GM21529 (cell line): ENCODE results near the gene SHISA9.

Experiments used
- ATAC-seq: cut with Tn5 transposase; IDR thresholded peaks from one replicate; pipeline ENCODE4 v1.9.1; 2021; ENCODE audit not compliant: unreplicated experiment

Gene SHISA9

GRCh38 chr16:13157082-13157481 is 255.7 kb downstream of the SHISA9 start:
- no peak for ATAC-seq

- ATAC-seq: no peak
Measured at GRCh38 chr16:13158427-13158826, 257.0 kb downstream of the SHISA9 start.

GRCh38 chr16:13165024-13165423 is 263.6 kb downstream of the SHISA9 start:
- no peak for ATAC-seq

GRCh38 chr16:13168091-13168572 is 266.7 kb downstream of the SHISA9 start:
- ATAC-seq: no peak

GRCh38 chr16:13171313-13171712 is 269.9 kb downstream of the SHISA9 start:
- ATAC-seq: no peak

GRCh38 chr16:13176711-13177110 is 275.3 kb downstream of the SHISA9 start:
- ATAC-seq: no peak

- ATAC-seq: no peak
Measured at GRCh38 chr16:13178318-13178717, 276.9 kb downstream of the SHISA9 start.

- ATAC-seq: no peak
Measured at GRCh38 chr16:13181432-13181831, 280.0 kb downstream of the SHISA9 start.

GRCh38 chr16:13186813-13187212 is 285.4 kb downstream of the SHISA9 start:
- no peak for ATAC-seq

GRCh38 chr16:13189250-13189649 is 287.9 kb downstream of the SHISA9 start:
- no peak for ATAC-seq

- no peak for ATAC-seq
Measured at GRCh38 chr16:13193721-13194120, 292.3 kb downstream of the SHISA9 start.

- no peak for ATAC-seq
Measured at GRCh38 chr16:13194766-13195165, 293.4 kb downstream of the SHISA9 start.

- no peak for ATAC-seq
Measured at GRCh38 chr16:13203725-13204124, 302.3 kb downstream of the SHISA9 start.

GRCh38 chr16:13205352-13205751 is 304.0 kb downstream of the SHISA9 start:
- no peak for ATAC-seq

GRCh38 chr16:13206606-13207005 is 305.2 kb downstream of the SHISA9 start:
- no peak for ATAC-seq

- no peak for ATAC-seq
Measured at GRCh38 chr16:13207151-13207550, 305.8 kb downstream of the SHISA9 start.

- no peak for ATAC-seq
Measured at GRCh38 chr16:13223666-13224065, 322.3 kb downstream of the SHISA9 start.

- no peak for ATAC-seq
Measured at GRCh38 chr16:13229039-13229438, 327.6 kb downstream of the SHISA9 start.

GRCh38 chr16:13231365-13231764 is 330.0 kb downstream of the SHISA9 start:
- no peak for ATAC-seq

GRCh38 chr16:13234999-13235398 is 333.6 kb downstream of the SHISA9 start:
- no peak for ATAC-seq

GRCh38 chr16:13236308-13236707 is 334.9 kb downstream of the SHISA9 start:
- ATAC-seq: no peak

GRCh38 chr16:13238182-13238581 is 336.8 kb downstream of the SHISA9 start:
- no peak for ATAC-seq

GRCh38 chr16:13242201-13242600 is 340.8 kb downstream of the SHISA9 start:
- ATAC-seq: no peak

GRCh38 chr16:13244770-13245169 is 343.4 kb downstream of the SHISA9 start:
- no peak for ATAC-seq
